HG02610 (cell line): ENCODE measurements around the gene KRT76.
"Not testable (repeated sequence)": the region's sequence is repeated elsewhere in the genome, so short reads cannot be mapped to it uniquely, and the experiment has no call there.

Experiments
- ATAC-seq: cut with Tn5 transposase; IDR thresholded peaks from one replicate; pipeline ENCODE4 v1.9.1; 2021; ENCODE audit warnings: mild to moderate bottlenecking, moderate library complexity; ENCODE audit not compliant: unreplicated experiment

KRT76 gene

GRCh38 chr12:52798003-52798670 lies 21.0 kb upstream of the KRT76 start:
- ATAC-seq, result no peak

DNA sequence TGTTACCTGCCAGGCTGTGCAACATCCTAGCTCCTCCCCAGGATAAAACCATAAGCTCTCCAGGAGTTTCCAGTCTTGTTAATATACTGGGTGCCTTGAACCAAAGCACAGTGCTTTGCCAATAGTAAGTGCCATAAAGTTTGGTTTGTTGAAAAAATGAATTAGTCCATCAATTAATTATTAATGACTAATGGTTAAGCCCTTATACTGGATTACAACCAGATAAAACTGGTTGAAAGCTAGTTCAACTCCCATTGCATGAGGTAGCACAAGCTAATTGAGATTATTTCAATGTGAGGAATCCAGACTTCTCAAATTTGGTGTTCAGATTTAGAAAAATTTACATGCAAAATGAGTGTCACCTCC lies 20.4 kb upstream of the KRT76 start:
- ATAC-seq, result no peak

DNA sequence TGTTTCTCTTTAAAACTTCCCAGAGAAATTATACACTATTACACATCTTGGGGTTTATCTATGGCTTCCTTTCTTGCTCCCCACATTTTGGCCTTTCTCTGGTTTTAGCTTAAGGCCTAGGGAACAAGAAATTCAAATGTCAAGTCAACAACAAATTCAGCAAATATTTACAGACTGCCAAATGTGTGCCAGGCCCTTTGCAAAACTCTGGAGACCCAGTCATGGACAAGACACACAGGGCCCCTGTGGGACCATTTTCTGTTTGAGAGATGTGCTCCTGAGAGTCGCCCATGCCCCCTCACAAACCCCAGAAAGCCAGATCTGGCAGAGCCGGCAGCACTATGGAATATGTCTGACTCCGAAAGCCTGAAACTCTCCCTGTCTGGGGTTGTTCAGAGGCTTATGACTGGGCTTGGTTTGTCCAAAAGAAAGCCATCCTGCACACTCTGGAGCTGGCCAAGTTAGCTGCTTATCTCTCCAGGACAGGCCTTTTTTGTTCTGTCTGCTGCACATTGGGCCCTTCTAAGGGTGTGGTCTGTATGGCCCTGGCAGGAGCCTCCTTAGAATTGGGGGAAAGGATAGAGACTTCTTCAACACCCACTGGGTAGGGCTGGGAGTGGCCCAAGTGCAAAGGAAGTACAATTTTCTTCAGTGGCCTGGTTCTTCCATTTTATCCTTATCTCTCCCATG lies 19.8 kb upstream of the KRT76 start:
- no peak for ATAC-seq

- ATAC-seq, result no peak
Observed at GRCh38 chr12:52796429-52796794, 19.3 kb upstream of the KRT76 start.

GRCh38 chr12:52795694-52796428 lies 18.7 kb upstream of the KRT76 start, which contains the start of gene KRT3:
Gene KRT3, minus strand, starts transcription at chr12:52796117. Its CDS starts 75 bp downstream, at chr12:52796042.
- ATAC-seq, result no peak

GRCh38 chr12:52795332-52795674 lies 18.2 kb upstream of the KRT76 start:
- ATAC-seq, result not testable (repeated sequence)

DNA sequence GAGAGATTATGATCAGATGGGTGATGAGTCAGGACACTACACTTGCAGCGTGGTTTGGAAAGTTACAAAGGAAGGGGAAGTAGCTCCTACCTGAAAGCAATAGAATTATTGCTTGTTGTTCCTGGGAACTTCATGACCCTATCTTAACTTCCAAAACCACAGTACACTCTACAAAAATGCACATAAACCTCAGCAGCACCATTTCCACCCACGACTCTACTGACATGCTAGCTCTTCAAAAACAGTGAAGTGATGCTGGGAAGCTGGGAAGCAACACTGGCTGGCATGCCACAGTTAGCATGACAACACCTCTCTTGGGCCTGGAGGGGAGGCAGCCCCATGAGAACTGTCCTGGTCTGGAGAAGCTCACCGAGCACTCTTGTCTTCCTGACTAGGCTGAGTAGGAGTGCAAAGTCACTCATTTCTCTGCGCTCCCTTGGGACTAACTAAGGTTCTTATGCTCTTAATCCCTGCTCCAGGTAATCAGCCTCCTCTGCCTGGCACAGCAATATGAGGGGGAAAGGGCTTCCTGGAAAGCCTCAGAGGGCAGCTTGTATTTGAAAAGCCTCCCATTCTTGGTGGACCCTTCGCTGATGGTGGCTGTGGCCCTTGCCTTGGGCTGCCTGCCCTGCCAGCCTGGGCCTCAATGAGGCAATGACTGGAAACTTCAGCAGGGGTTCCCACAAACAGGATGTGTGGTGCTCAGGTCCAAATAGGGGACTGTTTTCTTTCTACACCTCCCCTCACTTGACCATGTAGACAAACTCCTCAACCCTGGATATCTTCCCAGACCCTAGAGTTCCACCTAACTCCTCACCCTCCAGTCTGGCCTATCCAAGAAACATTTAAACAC lies 17.6 kb upstream of the KRT76 start:
- no peak for ATAC-seq

GRCh38 chr12:52792185-52793029 lies 15.3 kb upstream of the KRT76 start:
- ATAC-seq, result no peak

GRCh38 chr12:52791271-52792184 lies 14.4 kb upstream of the KRT76 start:
- no peak for ATAC-seq

- ATAC-seq, result no peak
Observed at GRCh38 chr12:52790427-52791270, 13.5 kb upstream of the KRT76 start.

GRCh38 chr12:52789637-52790426 lies 12.7 kb upstream of the KRT76 start:
- no peak for ATAC-seq

GRCh38 chr12:52788876-52789636 lies 11.9 kb upstream of the KRT76 start:
- ATAC-seq, result no peak

- no peak for ATAC-seq
Observed at GRCh38 chr12:52788192-52788875, 11.2 kb upstream of the KRT76 start.

DNA sequence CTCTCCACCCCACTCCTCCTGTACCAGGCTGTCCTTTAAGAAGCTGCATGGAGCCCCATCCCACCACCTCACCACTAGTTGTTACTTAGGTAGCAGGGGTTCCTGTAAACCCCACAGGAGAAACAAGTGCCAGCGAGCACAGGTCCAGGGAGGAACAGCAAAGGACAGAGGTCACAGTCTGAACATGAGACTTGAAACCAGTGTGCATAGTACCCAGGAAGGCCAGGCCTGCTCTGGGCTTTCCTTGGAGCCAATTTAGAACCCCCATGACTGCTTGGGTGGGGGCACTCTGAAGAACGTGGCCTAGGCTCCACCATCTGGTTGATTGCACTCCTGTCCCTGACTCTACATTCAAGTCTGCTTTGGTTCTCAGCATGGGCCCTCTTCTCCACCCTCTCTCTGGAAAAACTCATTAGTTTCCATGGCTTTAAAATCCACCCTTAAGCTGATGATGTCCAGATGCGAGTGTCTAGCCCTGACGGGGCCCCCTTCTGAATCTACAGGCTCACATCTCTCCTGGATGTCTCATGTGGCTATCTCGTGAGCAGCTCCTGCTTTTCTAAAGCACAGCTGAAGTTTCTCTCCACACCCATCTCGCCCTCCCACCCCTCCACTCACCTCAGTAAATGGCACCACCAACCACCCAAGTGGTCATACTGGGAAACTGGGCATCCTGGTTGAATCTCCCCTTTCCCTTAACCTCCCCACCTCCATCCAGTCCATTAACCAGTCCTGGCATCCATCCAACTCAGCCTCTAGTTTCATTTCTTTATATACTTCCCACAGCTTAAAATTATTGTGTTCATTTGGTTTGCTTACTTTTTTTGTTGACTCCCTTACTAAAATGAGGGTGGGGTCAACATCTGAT lies 10.4 kb upstream of the KRT76 start:
- no peak for ATAC-seq

- no peak for ATAC-seq
Observed at GRCh38 chr12:52784909-52785308, 7.8 kb upstream of the KRT76 start.
